ENCODE measurements around the gene CBX2.

The CBX2 gene

DNA sequence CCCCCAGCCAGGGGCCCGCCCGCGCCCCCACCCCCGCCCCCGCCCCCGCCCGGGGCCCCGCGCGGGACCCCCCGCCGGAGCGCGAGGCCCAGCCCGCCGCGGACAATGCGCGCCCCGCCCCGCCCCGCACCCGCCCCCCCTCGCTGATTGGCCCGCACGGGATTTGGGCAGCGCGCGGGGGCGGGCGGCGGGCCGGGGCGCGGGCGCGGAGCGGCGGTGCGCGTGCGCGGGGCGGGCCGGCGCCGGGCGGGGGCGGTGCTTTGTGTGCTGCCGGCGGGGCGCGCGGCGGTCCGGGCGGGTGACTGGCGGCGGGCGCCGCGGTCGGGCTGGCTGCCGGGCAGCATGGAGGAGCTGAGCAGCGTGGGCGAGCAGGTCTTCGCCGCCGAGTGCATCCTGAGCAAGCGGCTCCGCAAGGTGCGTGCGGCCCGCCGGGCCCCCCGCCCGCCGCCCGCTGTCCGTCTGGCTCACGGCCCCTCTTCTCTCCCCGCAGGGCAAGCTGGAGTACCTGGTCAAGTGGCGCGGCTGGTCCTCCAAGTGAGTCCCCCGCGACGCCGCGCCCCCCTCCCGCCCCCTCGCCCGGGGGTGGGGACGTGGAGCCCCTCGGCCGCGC is at the start of gene CBX2:
TSS of gene CBX2 (plus strand) at position 255 of the 610 bp plus-strand sequence. CDS start at position 343, 88 bp downstream.
- TF ChIP-seq, protein P1, sequence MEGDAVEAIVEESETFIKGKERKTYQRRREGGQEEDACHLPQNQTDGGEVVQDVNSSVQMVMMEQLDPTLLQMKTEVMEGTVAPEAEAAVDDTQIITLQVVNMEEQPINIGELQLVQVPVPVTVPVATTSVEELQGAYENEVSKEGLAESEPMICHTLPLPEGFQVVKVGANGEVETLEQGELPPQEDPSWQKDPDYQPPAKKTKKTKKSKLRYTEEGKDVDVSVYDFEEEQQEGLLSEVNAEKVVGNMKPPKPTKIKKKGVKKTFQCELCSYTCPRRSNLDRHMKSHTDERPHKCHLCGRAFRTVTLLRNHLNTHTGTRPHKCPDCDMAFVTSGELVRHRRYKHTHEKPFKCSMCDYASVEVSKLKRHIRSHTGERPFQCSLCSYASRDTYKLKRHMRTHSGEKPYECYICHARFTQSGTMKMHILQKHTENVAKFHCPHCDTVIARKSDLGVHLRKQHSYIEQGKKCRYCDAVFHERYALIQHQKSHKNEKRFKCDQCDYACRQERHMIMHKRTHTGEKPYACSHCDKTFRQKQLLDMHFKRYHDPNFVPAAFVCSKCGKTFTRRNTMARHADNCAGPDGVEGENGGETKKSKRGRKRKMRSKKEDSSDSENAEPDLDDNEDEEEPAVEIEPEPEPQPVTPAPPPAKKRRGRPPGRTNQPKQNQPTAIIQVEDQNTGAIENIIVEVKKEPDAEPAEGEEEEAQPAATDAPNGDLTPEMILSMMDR (IDR thresholded peaks at IDR 0.05; ENCODE audit: borderline replicate concordance, extremely low read depth, low read length, poor library complexity, severe bottlenecking) = no peak
- TF ChIP-seq EZH2 (IDR thresholded peaks at IDR 0.05; ENCODE audit: borderline replicate concordance, low read depth, low read length, severe bottlenecking) = no peak
- Histone ChIP-seq H3K27ac (ENCODE audit: low read length) (peak within 1 kb of the TSS; percentile 62), H3K4me1 (ENCODE audit: insufficient read depth, low read length) (peaks cover 33% of the 10 kb centered on the region), H3K9me3 (ENCODE audit: insufficient read depth, low read length, severe bottlenecking) (no peaks in the 10 kb centered on the region), H3K79me2 (ENCODE audit: insufficient read depth, low read length) (peaks cover 45% of the 10 kb centered on the region), H3K27me3 (ENCODE audit: insufficient read depth, low read length, poor library complexity) (peaks cover 5% of the 10 kb centered on the region), H4K20me1 (ENCODE audit: insufficient read depth, low read length) (peaks cover 43% of the 10 kb centered on the region), H3K36me3 (ENCODE audit: insufficient read depth, low read length) (peaks cover 42% of the 10 kb centered on the region), H3K4me2 (ENCODE audit: insufficient read depth, low read length) (peak within 1 kb of the TSS; percentile 96), H3K9ac (ENCODE audit: low read depth, low read length) (peak within 1 kb of the TSS; percentile 85), H2AFZ (ENCODE audit: low read depth, low read length) (peak within 1 kb of the TSS; percentile 68), H3K4me3 (ENCODE audit: low read depth in 1 of 2, low read length in 2 of 2) (peak within 1 kb of the TSS; percentile 81 to 84; a peak in 3 of 4 replicates)
- peak; percentile 62 for ATAC-seq (ENCODE audit: insufficient read depth, low read depth)
- peak; percentile 84 for DNase-seq

DNA sequence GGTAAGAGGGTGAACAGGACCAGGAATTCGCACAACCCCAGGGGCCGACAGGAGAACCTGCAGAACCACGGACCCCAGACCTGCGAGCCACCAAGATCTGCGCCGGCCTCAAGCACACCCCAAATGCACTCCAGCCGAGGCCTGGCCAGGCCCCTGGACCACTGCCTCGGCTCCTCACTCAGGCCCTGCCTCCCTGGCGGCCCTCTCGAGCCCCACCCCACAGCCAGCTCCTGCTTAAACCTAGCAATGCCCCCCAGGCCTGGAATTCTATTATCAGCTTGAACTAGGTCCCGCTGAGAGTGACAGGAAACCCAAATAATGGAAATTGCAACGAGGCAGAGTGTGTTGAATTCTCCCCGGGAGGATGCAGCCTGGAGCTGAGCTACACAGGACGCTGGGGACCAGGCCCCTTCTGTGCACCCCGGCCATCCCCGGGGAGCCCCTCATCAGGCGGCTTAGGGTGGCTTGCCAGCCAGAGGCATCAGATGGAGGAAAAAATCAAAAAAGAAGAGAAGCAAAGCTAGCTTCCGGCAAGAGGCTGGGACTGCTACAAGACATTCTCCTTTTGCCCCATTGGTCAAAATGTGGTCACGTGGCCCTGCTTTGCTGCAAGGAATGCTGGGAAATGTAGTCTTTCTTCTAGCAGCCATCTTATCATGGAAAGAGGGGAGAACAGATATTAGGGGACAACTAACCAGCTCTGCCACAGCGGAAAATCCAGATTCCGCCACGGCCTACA is 49.6 kb upstream of the CBX2 start:
- H3K4me3 ChIP-seq (ENCODE audit: low read depth in 1 of 2, low read length in 2 of 2) = no peak overlapping the region
- H3K9me3 ChIP-seq (ENCODE audit: insufficient read depth, low read length, severe bottlenecking) = no peaks in the 10 kb centered on the region
- no peaks in the 10 kb centered on the region for H3K36me3 ChIP-seq (ENCODE audit: insufficient read depth, low read length)
- peak overlapping the region; percentile 78 for H2AFZ ChIP-seq (ENCODE audit: low read depth, low read length)
- H3K9ac ChIP-seq (ENCODE audit: low read depth, low read length) = no peak overlapping the region
- no peaks in the 10 kb centered on the region for H4K20me1 ChIP-seq (ENCODE audit: insufficient read depth, low read length)
- ATAC-seq (ENCODE audit: insufficient read depth, low read depth) = peak; percentile 90
- H3K27me3 ChIP-seq (ENCODE audit: insufficient read depth, low read length, poor library complexity) = no peaks in the 10 kb centered on the region
- H3K4me1 ChIP-seq (ENCODE audit: insufficient read depth, low read length) = peaks cover 6% of the 10 kb centered on the region
- H3K27ac ChIP-seq (ENCODE audit: low read length) = no peak overlapping the region
- H3K4me2 ChIP-seq (ENCODE audit: insufficient read depth, low read length) = no peak overlapping the region
- TF ChIP-seq EZH2 (IDR thresholded peaks at IDR 0.05; ENCODE audit: borderline replicate concordance, low read depth, low read length, severe bottlenecking) = no peak
- peak; percentile 90 for DNase-seq
- H3K79me2 ChIP-seq (ENCODE audit: insufficient read depth, low read length) = no peaks in the 10 kb centered on the region

DNA sequence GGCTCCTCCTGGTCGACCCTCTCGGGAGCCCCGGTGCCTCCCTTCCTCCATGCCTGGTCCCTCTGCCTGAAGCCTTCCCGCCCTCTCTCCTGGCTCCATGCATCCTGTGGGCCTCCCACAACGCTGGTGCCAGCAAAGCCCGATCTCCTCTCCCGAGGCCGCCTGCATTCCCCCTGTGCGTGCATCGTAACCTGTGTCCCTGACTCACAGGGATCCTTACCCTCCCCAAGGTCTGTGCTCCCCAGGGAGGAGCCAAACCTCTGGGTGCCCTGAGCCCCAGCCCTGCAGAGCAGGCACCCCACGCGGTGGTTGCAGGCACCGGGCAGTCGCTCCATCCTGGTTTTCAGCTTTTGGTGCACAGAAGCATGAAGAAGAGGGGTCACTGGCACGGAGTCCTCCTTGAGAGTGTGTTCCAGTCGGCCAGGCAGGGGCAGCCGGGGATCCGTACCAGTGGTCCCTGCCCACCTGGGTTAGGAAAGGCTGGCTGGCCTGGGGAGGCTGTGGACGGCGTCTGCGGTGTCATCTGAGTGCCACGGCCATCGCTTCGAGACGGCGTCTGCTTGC is 49.0 kb upstream of the CBX2 start:
- Histone ChIP-seq H3K79me2 (ENCODE audit: insufficient read depth, low read length) (no peaks in the 10 kb centered on the region), H4K20me1 (ENCODE audit: insufficient read depth, low read length) (0 out of 2 replicates have a peak, but pooled peaks cover 2% of the 10 kb centered on the region), H3K27me3 (ENCODE audit: insufficient read depth, low read length, poor library complexity) (no peaks in the 10 kb centered on the region), H2AFZ (ENCODE audit: low read depth, low read length) (peak overlapping the region; percentile 78), H3K36me3 (ENCODE audit: insufficient read depth, low read length) (no peaks in the 10 kb centered on the region), H3K4me1 (ENCODE audit: insufficient read depth, low read length) (peaks cover 6% of the 10 kb centered on the region), H3K4me2 (ENCODE audit: insufficient read depth, low read length) (no peak overlapping the region), H3K9me3 (ENCODE audit: insufficient read depth, low read length, severe bottlenecking) (no peaks in the 10 kb centered on the region), H3K4me3 (ENCODE audit: low read depth in 1 of 2, low read length in 2 of 2) (no peak overlapping the region), H3K27ac (ENCODE audit: low read length) (no peak overlapping the region), H3K9ac (ENCODE audit: low read depth, low read length) (no peak overlapping the region)
- DNase-seq (no peak), ATAC-seq (ENCODE audit: insufficient read depth, low read depth) (peak; percentile 26; the same call in 1 of the 3 replicates)
- no peak for TF ChIP-seq EZH2 (IDR thresholded peaks at IDR 0.05; ENCODE audit: borderline replicate concordance, low read depth, low read length, severe bottlenecking)
- TF ChIP-seq, protein P1 (IDR thresholded peaks at IDR 0.05; ENCODE audit: borderline replicate concordance, extremely low read depth, low read length, poor library complexity, severe bottlenecking) = no peak

DNA sequence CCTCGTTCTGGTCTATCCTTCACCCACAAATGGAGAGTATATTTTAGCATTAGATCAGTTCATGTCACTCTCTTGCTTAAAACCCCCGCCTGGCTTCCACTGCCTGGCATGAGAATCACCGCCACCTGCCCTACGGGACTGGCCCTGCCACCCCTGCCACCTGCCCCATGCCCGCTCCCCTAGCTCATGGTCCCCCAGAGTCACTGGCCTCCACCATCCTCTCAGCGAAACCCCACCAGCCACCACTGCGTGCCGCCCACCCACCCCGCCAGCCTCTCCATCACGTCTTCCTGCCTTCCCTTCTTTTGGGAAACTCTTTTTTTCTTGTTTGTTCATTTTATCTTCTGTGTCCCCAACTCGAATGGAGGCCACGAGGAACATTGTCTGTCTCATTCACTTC is 48.2 kb upstream of the CBX2 start:
- Histone ChIP-seq H3K27me3 (ENCODE audit: insufficient read depth, low read length, poor library complexity) (no peaks in the 10 kb centered on the region), H3K36me3 (ENCODE audit: insufficient read depth, low read length) (no peaks in the 10 kb centered on the region), H3K4me3 (ENCODE audit: low read depth in 1 of 2, low read length in 2 of 2) (no peak overlapping the region), H2AFZ (ENCODE audit: low read depth, low read length) (no peak overlapping the region), H4K20me1 (ENCODE audit: insufficient read depth, low read length) (0 out of 2 replicates have a peak, but pooled peaks cover 2% of the 10 kb centered on the region), H3K79me2 (ENCODE audit: insufficient read depth, low read length) (no peaks in the 10 kb centered on the region), H3K27ac (ENCODE audit: low read length) (no peak overlapping the region), H3K4me2 (ENCODE audit: insufficient read depth, low read length) (no peak overlapping the region), H3K9ac (ENCODE audit: low read depth, low read length) (no peak overlapping the region), H3K9me3 (ENCODE audit: insufficient read depth, low read length, severe bottlenecking) (no peaks in the 10 kb centered on the region), H3K4me1 (ENCODE audit: insufficient read depth, low read length) (peaks cover 6% of the 10 kb centered on the region)
- TF ChIP-seq, protein P1 (IDR thresholded peaks at IDR 0.05; ENCODE audit: borderline replicate concordance, extremely low read depth, low read length, poor library complexity, severe bottlenecking) = no peak
- TF ChIP-seq EZH2 (IDR thresholded peaks at IDR 0.05; ENCODE audit: borderline replicate concordance, low read depth, low read length, severe bottlenecking) = no peak
- ATAC-seq (ENCODE audit: insufficient read depth, low read depth) (no peak), DNase-seq (no peak)

Measured in DND-41 (cell line).